Stimulated activated CD4-positive, alpha-beta T cell treated with anti-CD3 and anti-CD28 coated beads, Interleukin-15, amount 100 ng/mL, for 24 hours (primary cell): ENCODE data around the gene NGRN.
A peak's percentile ranks its signal among the peaks of the same experiment; 100 is the strongest.

Experiments used
- DNase-seq: peaks from one replicate; pipeline ENCODE4 v3.0.0-alpha.2; 2020

The NGRN gene

GRCh38 chr15:90320062-90320884, 54.8 kb downstream of the NGRN start:
- peak; percentile 74 for DNase-seq

- DNase-seq, result no peak
Observed at GRCh38 chr15:90320885-90321278, 55.4 kb downstream of the NGRN start.
